Stimulated activated naive CD8-positive, alpha-beta T cell treated with anti-CD3 and anti-CD28 coated beads, Interleukin-15, amount 100 ng/mL, for 72 hours (primary cell): Measurements from ENCODE around the gene GSTM4.

Experiments used
- ATAC-seq: fragments of 150-1000 bp; cut with Tn5 transposase; 2 replicates; pipeline ENCODE4 v1.10.0; 2021; ENCODE audit warnings: mild to moderate bottlenecking, moderate library complexity
- DNase-seq, 2 donors: peaks; one replicate each; pipeline ENCODE4 v3.0.0; 2021 to 2022
- H3K27ac Mint-ChIP-seq, 2 donors: one replicate each; pipeline ENCODE4 v1.8.0; 2022; ENCODE audit warnings: mild to moderate bottlenecking in 2 of 2, mixed read lengths in 2 of 2, moderate library complexity in 2 of 2
- H3K27me3 Mint-ChIP-seq: one replicate; pipeline ENCODE4 v1.8.0; 2022; ENCODE audit warnings: mixed read lengths
- H3K4me1 Mint-ChIP-seq: one replicate; pipeline ENCODE4 v1.8.0; 2022; ENCODE audit warnings: mild to moderate bottlenecking, mixed read lengths
- H3K4me3 Mint-ChIP-seq, 2 donors: one replicate each; pipeline ENCODE4 v1.8.0; 2022; ENCODE audit warnings: mild to moderate bottlenecking in 2 of 2, mixed read lengths in 2 of 2, moderate library complexity in 1 of 2
- H3K9me3 Mint-ChIP-seq, 2 donors: one replicate each; pipeline ENCODE4 v1.8.0; 2022; ENCODE audit warnings: mixed read lengths in 2 of 2

The GSTM4 gene

GRCh38 chr1:109630898-109631512 lies 24.9 kb upstream of the GSTM4 start:
- DNase-seq, result no peak
- ATAC-seq, result no peak
- no peaks in the 10 kb centered on the region for H3K27me3 Mint-ChIP-seq
- H3K9me3 Mint-ChIP-seq, result no peaks in the 10 kb centered on the region
- H3K4me3 Mint-ChIP-seq, result no peak overlapping the region
- H3K27ac Mint-ChIP-seq, result no peak overlapping the region
- peaks cover 16% of the 10 kb centered on the region for H3K4me1 Mint-ChIP-seq

DNA sequence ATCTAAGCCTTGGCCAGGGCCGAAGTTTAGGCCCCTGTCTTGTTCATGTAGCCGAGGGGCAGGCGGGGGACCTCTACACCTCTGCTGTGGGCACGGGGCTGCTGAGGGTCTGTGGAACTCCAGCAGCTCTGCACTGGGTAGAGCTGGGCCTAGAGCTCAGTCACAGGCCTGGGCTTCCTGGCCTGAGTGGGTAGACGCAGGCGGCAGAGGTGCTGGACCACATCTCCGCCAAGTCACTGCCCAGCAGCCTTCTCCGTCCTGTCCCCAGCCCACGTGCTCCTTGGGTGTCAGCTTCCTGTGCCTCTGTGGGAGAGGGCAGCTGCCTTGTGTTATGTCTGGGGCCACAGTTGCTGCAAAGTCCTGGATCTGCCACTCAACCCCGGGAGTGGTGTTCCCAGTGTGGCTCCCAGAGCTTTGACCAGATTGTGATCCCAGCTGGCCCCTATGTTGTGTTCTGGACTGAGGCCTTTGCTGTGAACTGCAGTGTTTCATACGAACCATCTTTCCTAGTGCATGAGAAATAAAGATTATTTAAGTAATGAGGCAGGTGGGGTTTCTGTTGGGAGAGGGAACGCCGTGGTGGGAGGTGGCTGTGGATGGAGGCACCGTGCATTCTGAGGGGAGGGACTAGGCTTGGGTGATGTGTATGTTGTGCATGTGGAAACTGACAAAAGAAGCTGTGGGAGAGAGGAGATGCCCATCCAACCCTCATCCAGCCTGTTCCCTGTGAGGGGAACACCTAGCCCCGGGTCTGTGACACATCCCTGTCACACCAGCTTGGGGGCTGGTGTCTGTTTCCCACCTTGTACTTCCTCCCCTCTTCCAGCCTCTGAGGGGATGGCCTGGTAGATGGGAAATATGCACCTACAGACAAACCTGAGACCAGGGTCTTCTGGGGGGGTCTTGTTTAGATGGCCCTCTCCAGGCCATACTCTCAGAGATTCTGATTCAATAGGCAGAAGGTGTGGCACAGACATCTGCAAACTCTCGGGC lies 24.1 kb upstream of the GSTM4 start:
- ATAC-seq (no peak), DNase-seq (no peak)
- H3K27ac Mint-ChIP-seq, result peak overlapping the region in 1 of 2 donors; percentile 3
- H3K4me3 Mint-ChIP-seq, result no peak overlapping the region
- H3K9me3 Mint-ChIP-seq, result no peaks in the 10 kb centered on the region
- peaks cover 16% of the 10 kb centered on the region for H3K4me1 Mint-ChIP-seq
- no peaks in the 10 kb centered on the region for H3K27me3 Mint-ChIP-seq

GRCh38 chr1:109632671-109633346 lies 23.1 kb upstream of the GSTM4 start:
- Mint-ChIP-seq H3K4me3 (no peak overlapping the region), H3K27ac (peak overlapping the region in 1 of 2 donors; percentile 12), H3K4me1 (peaks cover 16% of the 10 kb centered on the region), H3K9me3 (no peaks in the 10 kb centered on the region), H3K27me3 (no peaks in the 10 kb centered on the region)
- ATAC-seq, result no peak
- no peak for DNase-seq

- no peaks in the 10 kb centered on the region for H3K9me3 Mint-ChIP-seq
- H3K4me3 Mint-ChIP-seq, result no peak overlapping the region
- H3K27me3 Mint-ChIP-seq, result no peaks in the 10 kb centered on the region
- H3K27ac Mint-ChIP-seq, result no peak overlapping the region
- H3K4me1 Mint-ChIP-seq, result peaks cover 16% of the 10 kb centered on the region
- no peak for DNase-seq
- peak; percentile 32 for ATAC-seq
Measured at GRCh38 chr1:109634292-109634691, 21.6 kb upstream of the GSTM4 start.

GRCh38 chr1:109634771-109635750 lies 20.8 kb upstream of the GSTM4 start:
- no peaks in the 10 kb centered on the region for H3K9me3 Mint-ChIP-seq
- DNase-seq (no peak), ATAC-seq (no peak)
- peaks cover 19% of the 10 kb centered on the region for H3K4me1 Mint-ChIP-seq
- peaks cover 3% of the 10 kb centered on the region for H3K27me3 Mint-ChIP-seq
- H3K27ac Mint-ChIP-seq, result peak overlapping the region; percentile 40 to 50
- H3K4me3 Mint-ChIP-seq, result peak overlapping the region in 1 of 2 donors; percentile 14

DNA sequence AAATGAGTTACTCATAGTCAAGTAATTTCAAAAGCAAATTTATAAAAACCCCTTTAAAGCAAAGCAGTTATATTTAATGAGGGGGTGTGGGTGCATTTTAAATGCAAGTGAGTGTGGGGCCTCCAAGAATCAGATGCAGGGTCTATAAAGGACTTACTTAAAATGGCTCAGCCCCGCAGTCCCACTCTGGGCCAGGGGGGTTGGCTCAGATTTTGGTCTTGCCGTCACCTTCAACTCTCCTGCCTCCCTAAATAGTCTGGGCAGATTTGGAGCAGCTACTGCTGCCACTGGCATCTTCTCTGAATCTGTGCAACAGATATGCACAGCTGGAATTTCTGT lies 20.1 kb upstream of the GSTM4 start:
- no peak overlapping the region for H3K4me3 Mint-ChIP-seq
- ATAC-seq, result no peak
- peaks cover 6% of the 10 kb centered on the region for H3K27me3 Mint-ChIP-seq
- H3K9me3 Mint-ChIP-seq, result no peaks in the 10 kb centered on the region
- DNase-seq, result no peak
- H3K27ac Mint-ChIP-seq, result no peak overlapping the region
- peaks cover 26% of the 10 kb centered on the region for H3K4me1 Mint-ChIP-seq

DNA sequence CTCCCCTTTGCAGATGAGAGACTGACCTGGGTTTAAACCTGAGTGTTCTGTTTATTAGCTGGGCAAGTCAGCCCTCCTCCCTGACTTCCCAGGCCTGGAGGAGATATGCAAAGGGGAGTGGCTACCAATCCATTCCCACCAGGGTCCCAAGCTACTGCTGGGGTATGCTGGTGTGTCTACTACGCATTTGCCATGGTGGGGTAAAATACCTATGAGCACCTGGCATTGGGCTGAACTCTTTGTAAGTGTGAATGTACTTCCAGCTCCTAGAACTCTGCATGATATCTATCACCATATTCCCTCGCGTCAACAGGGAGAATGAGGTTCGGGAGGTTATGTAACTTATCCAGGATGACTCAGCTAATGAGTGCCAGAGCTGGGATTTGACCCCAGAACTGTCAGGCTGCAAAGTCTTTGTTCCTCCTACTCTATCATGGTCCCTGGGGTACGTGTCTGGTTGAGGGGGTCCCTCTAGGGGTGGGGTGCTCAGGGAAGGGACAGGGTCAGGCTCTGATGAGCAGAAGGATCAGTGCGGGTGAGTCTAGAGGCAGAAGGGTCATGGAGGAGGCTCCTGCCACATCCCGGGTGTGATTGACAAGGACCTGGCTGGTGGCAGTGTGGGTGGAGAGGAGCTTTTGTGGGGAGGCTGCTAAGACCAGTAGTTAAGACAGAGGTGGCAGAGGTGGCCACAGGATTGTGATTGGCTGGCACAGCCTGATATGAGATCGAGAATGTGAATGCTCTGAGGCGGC lies 19.5 kb upstream of the GSTM4 start:
- H3K4me1 Mint-ChIP-seq, result peaks cover 26% of the 10 kb centered on the region
- DNase-seq (no peak), ATAC-seq (no peak)
- no peak overlapping the region for H3K4me3 Mint-ChIP-seq
- no peaks in the 10 kb centered on the region for H3K9me3 Mint-ChIP-seq
- peaks cover 6% of the 10 kb centered on the region for H3K27me3 Mint-ChIP-seq
- no peak overlapping the region for H3K27ac Mint-ChIP-seq

DNA sequence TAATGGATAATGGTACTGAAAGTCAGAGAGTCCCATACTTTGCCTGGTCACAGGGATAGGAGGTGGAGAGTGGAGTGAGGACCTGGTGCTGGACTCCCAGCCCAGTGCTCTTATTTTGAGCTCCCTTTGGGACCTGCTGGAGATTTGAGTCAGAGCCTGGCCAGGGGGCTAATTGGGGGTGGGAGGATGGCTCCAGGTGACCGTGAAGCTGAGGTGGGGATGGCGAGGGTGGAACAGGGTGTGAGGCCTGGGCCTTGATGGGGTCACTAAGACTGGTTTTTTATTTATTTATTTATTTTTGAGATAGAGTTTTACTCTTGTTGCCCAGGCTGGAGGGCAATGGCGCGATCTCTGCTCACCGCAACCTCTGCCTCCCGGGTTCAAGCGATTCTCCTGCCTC lies 18.5 kb upstream of the GSTM4 start:
- no peak for ATAC-seq
- Mint-ChIP-seq H3K27ac (no peak overlapping the region), H3K27me3 (peaks cover 6% of the 10 kb centered on the region), H3K4me3 (no peak overlapping the region), H3K9me3 (no peaks in the 10 kb centered on the region), H3K4me1 (peaks cover 26% of the 10 kb centered on the region)
- no peak for DNase-seq

DNA sequence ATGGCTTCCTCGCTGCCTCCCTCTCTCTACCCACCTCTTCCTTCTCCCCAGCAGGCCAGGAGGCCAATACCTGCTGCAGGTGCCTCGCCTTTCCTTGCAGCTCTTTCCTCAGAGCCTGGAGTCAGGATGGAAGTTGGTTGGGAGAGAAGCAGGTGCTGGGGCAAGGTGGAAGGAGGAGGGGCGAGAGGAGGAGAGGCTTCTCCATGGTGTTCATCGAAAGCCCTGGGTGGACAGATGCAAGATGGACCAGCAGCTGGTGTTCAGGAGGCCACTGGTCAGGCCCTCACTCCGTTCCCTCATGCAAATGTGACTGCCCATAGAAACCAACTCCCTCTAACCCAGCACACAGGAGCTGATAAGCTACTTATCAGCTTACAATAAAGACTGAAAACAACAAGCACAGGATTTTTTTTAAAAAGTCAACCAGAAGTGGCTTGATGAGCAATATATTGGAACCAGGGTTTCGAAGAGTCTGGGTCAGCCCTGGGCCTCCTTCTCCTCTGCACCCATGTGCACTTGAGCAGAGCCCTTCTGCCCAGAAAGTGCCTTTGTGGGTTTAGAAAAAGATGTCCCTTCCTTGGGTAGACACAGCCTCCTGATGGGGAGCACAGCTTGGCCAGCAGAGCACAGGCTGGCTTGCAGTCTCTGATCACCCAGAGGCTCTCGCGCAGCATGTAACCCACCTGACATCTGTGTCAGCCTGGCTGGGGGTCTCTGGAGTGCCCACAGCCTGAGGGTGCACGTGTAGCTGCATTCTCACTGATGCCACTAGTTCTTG lies 16.6 kb upstream of the GSTM4 start:
- DNase-seq (no peak), ATAC-seq (no peak)
- Mint-ChIP-seq H3K9me3 (no peaks in the 10 kb centered on the region), H3K4me3 (no peak overlapping the region), H3K4me1 (peaks cover 35% of the 10 kb centered on the region), H3K27ac (no peak overlapping the region), H3K27me3 (peaks cover 9% of the 10 kb centered on the region)

- ATAC-seq (peak; percentile 2), DNase-seq (no peak)
- Mint-ChIP-seq H3K9me3 (no peaks in the 10 kb centered on the region), H3K4me3 (no peak overlapping the region), H3K27me3 (peaks cover 14% of the 10 kb centered on the region), H3K4me1 (peaks cover 34% of the 10 kb centered on the region), H3K27ac (no peak overlapping the region)
Measured at GRCh38 chr1:109639841-109640184, 16.1 kb upstream of the GSTM4 start.

- peaks cover 20% of the 10 kb centered on the region for H3K27me3 Mint-ChIP-seq
- DNase-seq (peak; percentile 83 to 86), ATAC-seq (peak; percentile 71)
- H3K9me3 Mint-ChIP-seq, result no peaks in the 10 kb centered on the region
- H3K4me1 Mint-ChIP-seq, result peaks cover 28% of the 10 kb centered on the region
- no peak overlapping the region for H3K4me3 Mint-ChIP-seq
- no peak overlapping the region for H3K27ac Mint-ChIP-seq
Measured at GRCh38 chr1:109640285-109640865, 15.5 kb upstream of the GSTM4 start.

GRCh38 chr1:109641078-109641740 lies 14.7 kb upstream of the GSTM4 start:
- ATAC-seq (no peak), DNase-seq (no peak)
- Mint-ChIP-seq H3K9me3 (no peaks in the 10 kb centered on the region), H3K27ac (no peak overlapping the region), H3K27me3 (peaks cover 21% of the 10 kb centered on the region), H3K4me3 (no peak overlapping the region), H3K4me1 (peaks cover 24% of the 10 kb centered on the region)

DNA sequence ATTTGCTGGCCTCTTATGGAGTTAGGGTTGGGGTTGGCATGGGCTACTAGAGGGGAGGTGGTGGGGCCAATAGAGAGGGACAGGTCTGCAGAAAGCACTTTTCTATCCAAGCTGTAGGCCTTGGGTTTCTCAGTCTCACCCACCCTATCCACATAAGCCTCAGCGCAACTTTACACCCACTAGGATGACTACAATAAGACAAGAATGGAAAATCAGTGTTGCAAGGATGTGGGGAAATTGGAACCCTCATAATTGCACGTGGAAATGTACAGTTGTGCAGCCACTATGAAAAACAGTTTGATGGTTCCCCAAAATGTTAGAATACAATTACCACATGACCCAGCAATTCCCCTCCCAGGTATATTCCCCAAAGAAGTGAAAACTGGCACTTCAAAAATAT lies 14.0 kb upstream of the GSTM4 start:
- H3K4me3 Mint-ChIP-seq, result no peak overlapping the region
- DNase-seq (no peak), ATAC-seq (no peak)
- no peak overlapping the region for H3K27ac Mint-ChIP-seq
- H3K4me1 Mint-ChIP-seq, result peaks cover 24% of the 10 kb centered on the region
- H3K27me3 Mint-ChIP-seq, result peaks cover 21% of the 10 kb centered on the region
- H3K9me3 Mint-ChIP-seq, result no peaks in the 10 kb centered on the region
